Ectodermal cell (in vitro differentiated cells): Measurements from ENCODE around the gene BTG4.

Source experiments
- H3K27ac ChIP-seq: 2 replicates; pipeline ENCODE4 v1.7.0; 2013; ENCODE audit warnings: mild to moderate bottlenecking, low read depth, low read length; ENCODE audit not compliant: insufficient read depth, poor library complexity, severe bottlenecking
- H3K27me3 ChIP-seq: 2 replicates; pipeline ENCODE4 v1.7.0; 2013; ENCODE audit warnings: mild to moderate bottlenecking, low read length; ENCODE audit not compliant: insufficient read depth, control insufficient read depth, poor library complexity, severe bottlenecking
- H3K36me3 ChIP-seq: one replicate; pipeline ENCODE4 v1.7.0; 2013; ENCODE audit warnings: low read length; ENCODE audit not compliant: control insufficient read depth, insufficient read depth
- H3K4me1 ChIP-seq: one replicate; pipeline ENCODE4 v1.7.0; 2013; ENCODE audit warnings: low read length; ENCODE audit not compliant: control insufficient read depth, insufficient read depth
- H3K4me3 ChIP-seq: 2 replicates; pipeline ENCODE4 v1.7.0; 2013; ENCODE audit warnings: low read depth, low read length, control low read depth; ENCODE audit not compliant: insufficient read depth
- H3K9me3 ChIP-seq: 2 replicates; pipeline ENCODE4 v1.7.0; 2013; ENCODE audit warnings: mild to moderate bottlenecking, low read length, moderate library complexity; ENCODE audit not compliant: control insufficient read depth
- WGBS, 2 experiments: methylation state at CpG; one replicate each; pipeline ENCODE4 v1.1.7; 2013; ENCODE audit warnings: missing lambda C conversion rate in 2 of 2; 5-methylcytosine and 5-hydroxymethylcytosine counted together

BTG4 gene

DNA sequence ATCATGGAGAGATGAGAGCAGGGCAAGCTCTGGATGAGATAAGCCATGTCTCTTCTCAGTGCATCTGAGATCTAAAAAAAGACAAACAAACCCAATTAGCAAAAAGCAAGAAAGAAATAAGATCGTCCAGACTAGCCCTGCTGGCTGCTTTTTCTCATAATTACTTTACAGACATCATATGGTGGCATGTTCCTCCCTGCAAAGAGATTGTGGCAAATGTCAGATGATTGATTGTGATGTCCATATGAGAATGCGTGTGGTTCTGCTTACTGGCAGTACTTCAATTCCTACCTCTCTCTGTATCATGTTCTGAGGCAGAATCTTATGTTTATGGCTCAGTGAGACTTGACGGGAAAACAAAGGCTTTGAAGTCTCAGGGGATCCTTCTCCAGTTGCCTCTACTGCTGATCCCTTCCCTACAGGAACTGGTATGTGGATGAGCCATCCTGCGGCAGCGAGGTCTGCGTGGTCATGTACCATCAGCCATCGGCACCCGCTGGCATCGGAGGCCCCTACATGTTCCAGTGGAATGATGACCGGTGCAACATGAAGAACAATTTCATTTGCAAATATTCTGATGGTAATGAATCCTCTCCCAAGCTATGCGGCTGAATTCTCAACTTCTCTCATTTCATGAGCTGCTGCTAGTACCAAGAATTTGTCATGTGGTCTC is 37.1 kb upstream of the BTG4 start:
- Histone ChIP-seq H3K27ac (no peak overlapping the region), H3K4me1 (peaks cover 6% of the 10 kb centered on the region), H3K9me3 (no peaks in the 10 kb centered on the region), H3K27me3 (no peaks in the 10 kb centered on the region), H3K36me3 (no peaks in the 10 kb centered on the region), H3K4me3 (no peak overlapping the region)
- 80 to 83% methylated on average over 11 of the region's 11 CpGs for WGBS, 2 experiments

- Histone ChIP-seq H3K27ac (no peak overlapping the region), H3K27me3 (no peaks in the 10 kb centered on the region), H3K4me3 (no peak overlapping the region), H3K9me3 (no peaks in the 10 kb centered on the region), H3K36me3 (no peaks in the 10 kb centered on the region), H3K4me1 (peaks cover 6% of the 10 kb centered on the region)
- WGBS, 2 experiments, result 88 to 91% methylated on average over 2 of the region's 2 CpGs
Observed at GRCh38 chr11:111548525-111548924, 36.3 kb upstream of the BTG4 start.

GRCh38 chr11:111542606-111543275 is 30.6 kb upstream of the BTG4 start:
- peaks cover 57% of the 10 kb centered on the region for H3K27me3 ChIP-seq
- 89 to 91% methylated on average over 10 of the region's 10 CpGs for WGBS, 2 experiments
- no peak overlapping the region for H3K4me3 ChIP-seq
- no peaks in the 10 kb centered on the region for H3K36me3 ChIP-seq
- H3K27ac ChIP-seq, result no peak overlapping the region
- no peaks in the 10 kb centered on the region for H3K9me3 ChIP-seq
- no peaks in the 10 kb centered on the region for H3K4me1 ChIP-seq

GRCh38 chr11:111541254-111542061 is 29.3 kb upstream of the BTG4 start:
- H3K4me3 ChIP-seq, result peak overlapping the region; percentile 42
- H3K4me1 ChIP-seq, result no peaks in the 10 kb centered on the region
- no peaks in the 10 kb centered on the region for H3K9me3 ChIP-seq
- H3K27ac ChIP-seq, result no peak overlapping the region
- 3% methylated on average over 41 of the region's 41 CpGs for WGBS, 2 experiments
- H3K27me3 ChIP-seq, result peaks cover 57% of the 10 kb centered on the region
- H3K36me3 ChIP-seq, result no peaks in the 10 kb centered on the region

GRCh38 chr11:111540937-111541253 is 28.7 kb upstream of the BTG4 start:
- Histone ChIP-seq H3K27ac (no peak overlapping the region), H3K36me3 (no peaks in the 10 kb centered on the region), H3K4me3 (peak overlapping the region; percentile 42), H3K9me3 (no peaks in the 10 kb centered on the region), H3K27me3 (peaks cover 57% of the 10 kb centered on the region), H3K4me1 (no peaks in the 10 kb centered on the region)
- WGBS, 2 experiments, result 2% methylated on average over 22 of the region's 22 CpGs

DNA sequence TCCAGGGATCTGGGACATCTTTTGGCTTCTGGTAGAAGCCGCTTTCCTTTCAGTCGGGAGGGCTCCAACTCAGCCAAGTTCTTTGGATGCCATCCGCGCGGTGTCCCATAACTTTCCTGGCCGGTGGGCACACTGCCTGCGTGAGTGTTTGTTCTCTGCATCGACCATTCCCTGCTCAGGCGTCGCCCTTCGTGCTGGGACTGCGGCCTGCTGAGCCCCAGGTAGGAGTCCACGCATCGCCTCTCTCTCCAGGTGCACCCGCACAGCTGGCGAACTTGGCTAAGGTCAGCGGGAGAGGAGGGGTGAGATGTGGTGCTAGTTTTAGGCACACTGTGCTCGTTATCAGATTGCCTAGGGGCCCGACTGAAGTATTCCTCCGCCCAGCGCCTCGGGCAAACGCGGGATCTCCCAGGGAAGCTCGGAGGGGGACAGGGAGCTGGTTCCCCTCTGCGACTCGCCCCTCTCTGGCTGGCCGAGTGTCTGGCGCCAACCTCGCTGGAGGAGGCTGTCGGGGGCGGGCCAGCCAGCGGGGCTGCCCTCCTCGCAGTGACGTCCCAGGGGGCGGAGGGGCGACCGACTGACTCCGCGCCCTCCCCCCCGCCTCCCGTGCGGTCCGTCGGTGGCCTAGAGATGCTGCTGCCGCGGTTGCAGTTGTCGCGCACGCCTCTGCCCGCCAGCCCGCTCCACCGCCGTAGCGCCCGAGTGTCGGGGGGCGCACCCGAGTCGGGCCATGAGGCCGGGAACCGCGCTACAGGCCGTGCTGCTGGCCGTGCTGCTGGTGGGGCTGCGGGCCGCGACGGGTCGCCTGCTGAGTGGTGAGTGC is 28.1 kb upstream of the BTG4 start, which contains the start of gene LAYN:
TSS of gene LAYN (plus strand) at position 607 of the 823 bp plus-strand sequence. CDS start at position 731, 124 bp downstream.
- no peaks in the 10 kb centered on the region for H3K36me3 ChIP-seq
- H3K9me3 ChIP-seq, result no peaks in the 10 kb centered on the region
- H3K27me3 ChIP-seq, result peaks cover 57% of the 10 kb centered on the region
- WGBS, 2 experiments, result 3% methylated on average over 70 of the region's 70 CpGs
- no peaks in the 10 kb centered on the region for H3K4me1 ChIP-seq
- no peak within 1 kb of the TSS for H3K27ac ChIP-seq
- H3K4me3 ChIP-seq, result peak within 1 kb of the TSS; percentile 42

- 76 to 81% methylated on average over 9 of the region's 9 CpGs for WGBS, 2 experiments
- Histone ChIP-seq H3K27me3 (peaks cover 57% of the 10 kb centered on the region), H3K4me3 (no peak overlapping the region), H3K27ac (no peak overlapping the region), H3K4me1 (no peaks in the 10 kb centered on the region), H3K9me3 (no peaks in the 10 kb centered on the region), H3K36me3 (no peaks in the 10 kb centered on the region)
Observed at GRCh38 chr11:111539426-111540113, 27.4 kb upstream of the BTG4 start.

- no peak overlapping the region for H3K27ac ChIP-seq
- 85 to 92% methylated on average over 1 of the region's 1 CpG for WGBS, 2 experiments
- peaks cover 57% of the 10 kb centered on the region for H3K27me3 ChIP-seq
- no peaks in the 10 kb centered on the region for H3K9me3 ChIP-seq
- no peak overlapping the region for H3K4me3 ChIP-seq
- no peaks in the 10 kb centered on the region for H3K36me3 ChIP-seq
- no peaks in the 10 kb centered on the region for H3K4me1 ChIP-seq
Observed at GRCh38 chr11:111538407-111539114, 26.4 kb upstream of the BTG4 start.

- 43 to 73% methylated on average over 3 of the region's 3 CpGs for WGBS, 2 experiments
- no peaks in the 10 kb centered on the region for H3K4me1 ChIP-seq
- H3K27me3 ChIP-seq, result peaks cover 47% of the 10 kb centered on the region
- H3K9me3 ChIP-seq, result no peaks in the 10 kb centered on the region
- H3K27ac ChIP-seq, result no peak overlapping the region
- H3K4me3 ChIP-seq, result no peak overlapping the region
- no peaks in the 10 kb centered on the region for H3K36me3 ChIP-seq
Observed at GRCh38 chr11:111537336-111537860, 25.2 kb upstream of the BTG4 start.
